A172 (cell line): ENCODE measurements around the gene MCC. TPM values are rescaled to one million over a fixed set of nuclear protein-coding genes. Genes with fewer than 3 reads are reported as not detected.
A peak's percentile ranks its signal among the peaks of the same experiment; 100 is the strongest.

Experiments used
- DNase-seq: peaks from one replicate; pipeline ENCODE4 v3.0.0-alpha.2; 2015; ENCODE audit warnings: low spot score
- total RNA-seq: library from RNA; depleted of rRNA; stranded (reverse); fragments of >200 nt; shearing (Covaris generic); gene quantifications from 2 replicates; pipeline ENCODE4 v1.2.3, GENCODE V29; 2014

The MCC gene
- total RNA-seq, 1 experiment from 2014 or later: 1.8 TPM

GRCh38 chr5:113036321-113036720 lies 451.9 kb downstream of the MCC start:
- DNase-seq: no peak

- no peak for DNase-seq
These were observed 453.2 kb downstream of the MCC start for GRCh38 chr5:113035096-113035495.

- DNase-seq: peak; percentile 95
These were observed 454.0 kb downstream of the MCC start for GRCh38 chr5:113034182-113034773.

- no peak for DNase-seq
These were observed 456.7 kb downstream of the MCC start for GRCh38 chr5:113031557-113031956.

- DNase-seq: no peak
These were observed 457.1 kb downstream of the MCC start for GRCh38 chr5:113031104-113031503.

GRCh38 chr5:113029614-113030013 lies 458.6 kb downstream of the MCC start:
- no peak for DNase-seq

- DNase-seq: no peak
These were observed 460.8 kb downstream of the MCC start for GRCh38 chr5:113027431-113027830.

- no peak for DNase-seq
These were observed 461.2 kb downstream of the MCC start for GRCh38 chr5:113027015-113027414.

GRCh38 chr5:113026211-113026610 lies 462.0 kb downstream of the MCC start:
- no peak for DNase-seq

- no peak for DNase-seq
These were observed 462.7 kb downstream of the MCC start for GRCh38 chr5:113025596-113025995.

- DNase-seq: no peak
These were observed 464.1 kb downstream of the MCC start for GRCh38 chr5:113024076-113024697.

- peak; percentile 66 for DNase-seq
These were observed 465.6 kb downstream of the MCC start for GRCh38 chr5:113022661-113023060.

- DNase-seq: peak; percentile 95
These were observed 467.6 kb downstream of the MCC start for GRCh38 chr5:113020461-113021273.

- DNase-seq: no peak
These were observed 470.2 kb downstream of the MCC start for GRCh38 chr5:113017881-113018635.

GRCh38 chr5:113005454-113005853 lies 482.8 kb downstream of the MCC start:
- DNase-seq: no peak

- DNase-seq: no peak
These were observed 484.5 kb downstream of the MCC start for GRCh38 chr5:113003763-113004162.

GRCh38 chr5:113002423-113002822 lies 485.8 kb downstream of the MCC start:
- DNase-seq: no peak

GRCh38 chr5:113000466-113000865 lies 487.8 kb downstream of the MCC start:
- no peak for DNase-seq

GRCh38 chr5:112998296-112998695 lies 490.0 kb downstream of the MCC start:
- DNase-seq: no peak

- DNase-seq: no peak
These were observed 491.4 kb downstream of the MCC start for GRCh38 chr5:112996830-112997374.

- peak; percentile 67 for DNase-seq
These were observed 492.3 kb downstream of the MCC start for GRCh38 chr5:112995764-112996618.
